Adipocyte (in vitro differentiated cells): Measurements from ENCODE around the gene RYR2.

Source experiments
- DNase-seq: peaks from one replicate; pipeline ENCODE4 v3.0.0-alpha.2; 2015; ENCODE audit warnings: low read depth
- H3K27me3 ChIP-seq: replicated peaks from 2 replicates; pipeline ENCODE4 v1.7.0; 2013; ENCODE audit warnings: mild to moderate bottlenecking, low read length, moderate library complexity; ENCODE audit not compliant: control insufficient read depth, insufficient read depth
- H3K36me3 ChIP-seq: 2 replicates; pipeline ENCODE4 v1.7.0; 2013; ENCODE audit warnings: low read length, mild to moderate bottlenecking, moderate library complexity; ENCODE audit not compliant: control insufficient read depth, insufficient read depth, severe bottlenecking
- H3K4me1 ChIP-seq: 2 replicates; pipeline ENCODE4 v1.7.0; 2013; ENCODE audit warnings: mild to moderate bottlenecking, low read length, moderate library complexity; ENCODE audit not compliant: control insufficient read depth, insufficient read depth
- H3K4me3 ChIP-seq: 2 replicates; pipeline ENCODE4 v1.7.0; 2013; ENCODE audit warnings: mild to moderate bottlenecking, low read length, moderate library complexity
- H3K9ac ChIP-seq: 2 replicates; pipeline ENCODE4 v1.7.0; 2013; ENCODE audit warnings: mild to moderate bottlenecking, low read length, moderate library complexity
- H3K9me3 ChIP-seq: 2 replicates; pipeline ENCODE4 v1.7.0; 2013; ENCODE audit warnings: mild to moderate bottlenecking, low read length, moderate library complexity; ENCODE audit not compliant: control insufficient read depth

The RYR2 gene

DNA sequence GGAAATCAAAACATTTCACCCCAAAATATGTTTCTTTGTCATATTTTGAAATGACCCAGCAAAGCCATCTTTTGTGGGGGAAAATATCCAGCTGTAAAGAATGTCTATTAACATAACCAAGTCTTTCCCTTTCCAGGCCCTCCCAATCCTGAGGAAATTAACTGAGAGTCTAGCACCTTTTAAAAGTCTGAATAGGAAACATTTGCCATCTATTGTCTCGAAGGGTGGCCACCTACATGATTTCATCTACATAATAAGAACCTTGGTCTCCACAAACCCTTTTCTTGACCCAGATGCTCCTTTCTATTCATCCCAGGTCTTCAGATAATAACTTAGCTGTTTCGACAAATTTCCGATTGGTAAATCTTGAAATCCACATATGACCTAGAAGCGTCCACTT, 32.4 kb upstream of the RYR2 start:
- H3K4me3 ChIP-seq: no peak overlapping the region
- DNase-seq: no peak

DNA sequence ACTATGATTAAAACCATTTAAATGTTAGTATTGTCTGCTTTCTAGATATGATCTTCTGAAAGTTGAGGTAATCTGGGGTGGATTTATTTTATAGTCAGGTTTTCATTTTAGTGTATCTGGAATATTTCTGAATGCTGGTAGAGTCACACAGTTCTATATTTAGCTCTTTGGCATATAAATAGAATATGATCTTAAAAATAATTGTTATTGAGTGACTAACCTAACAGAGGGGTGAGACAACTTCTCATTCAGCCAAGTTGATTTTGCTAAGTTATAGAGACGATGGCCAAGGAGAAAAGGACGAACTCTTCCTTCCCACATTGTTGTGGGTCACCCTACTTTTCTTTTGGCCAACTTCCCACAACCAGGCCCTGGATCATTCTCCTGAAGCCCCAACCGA, 30.6 kb upstream of the RYR2 start:
- H3K4me3 ChIP-seq: no peak overlapping the region
- no peaks in the 10 kb centered on the region for H3K27me3 ChIP-seq
- H3K36me3 ChIP-seq: no peaks in the 10 kb centered on the region
- no peak for DNase-seq
- no peaks in the 10 kb centered on the region for H3K4me1 ChIP-seq
- H3K9me3 ChIP-seq: no peaks in the 10 kb centered on the region
- H3K9ac ChIP-seq: no peak overlapping the region

More for the DNA sequence above, 32.4 kb upstream of the RYR2 start:
- Histone ChIP-seq H3K4me1 (no peaks in the 10 kb centered on the region), H3K9me3 (no peaks in the 10 kb centered on the region), H3K9ac (no peak overlapping the region), H3K27me3 (no peaks in the 10 kb centered on the region), H3K36me3 (no peaks in the 10 kb centered on the region)

- no peaks in the 10 kb centered on the region for H3K27me3 ChIP-seq
- H3K4me3 ChIP-seq: no peak overlapping the region
- H3K9ac ChIP-seq: no peak overlapping the region
- H3K36me3 ChIP-seq: no peaks in the 10 kb centered on the region
- DNase-seq: no peak
- no peaks in the 10 kb centered on the region for H3K4me1 ChIP-seq
- no peaks in the 10 kb centered on the region for H3K9me3 ChIP-seq
These were observed 29.6 kb upstream of the RYR2 start for GRCh38 chr1:237012361-237012760.

- Histone ChIP-seq H3K9ac (no peak overlapping the region), H3K4me1 (no peaks in the 10 kb centered on the region), H3K36me3 (no peaks in the 10 kb centered on the region), H3K9me3 (no peaks in the 10 kb centered on the region), H3K4me3 (no peak overlapping the region), H3K27me3 (no peaks in the 10 kb centered on the region)
- DNase-seq: no peak
These were observed 29.1 kb upstream of the RYR2 start for GRCh38 chr1:237012788-237013383.

GRCh38 chr1:237013608-237014007, 28.4 kb upstream of the RYR2 start:
- H3K9me3 ChIP-seq: no peaks in the 10 kb centered on the region
- no peak overlapping the region for H3K9ac ChIP-seq
- H3K4me3 ChIP-seq: no peak overlapping the region
- no peaks in the 10 kb centered on the region for H3K4me1 ChIP-seq
- H3K27me3 ChIP-seq: no peaks in the 10 kb centered on the region
- H3K36me3 ChIP-seq: no peaks in the 10 kb centered on the region
- DNase-seq: no peak

DNA sequence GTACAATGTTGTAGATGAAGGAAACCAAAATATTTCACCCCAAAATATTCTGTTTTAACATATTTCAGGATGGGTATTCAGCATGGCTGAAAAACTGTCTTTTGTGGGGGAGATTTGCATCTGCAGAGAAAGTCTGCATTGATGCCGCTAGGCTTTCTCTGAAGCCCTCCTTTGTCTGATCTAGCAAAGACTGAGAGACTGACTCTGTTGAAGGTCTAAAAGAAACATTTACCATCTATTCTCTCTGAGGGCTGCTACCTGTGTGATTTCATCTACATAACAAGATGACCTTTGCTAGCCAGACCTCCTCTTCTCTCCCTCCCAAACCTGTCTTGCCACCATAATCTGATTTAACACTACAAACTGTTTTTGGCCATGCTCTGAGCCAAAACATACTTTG, 25.4 kb upstream of the RYR2 start:
- no peaks in the 10 kb centered on the region for H3K4me1 ChIP-seq
- H3K9ac ChIP-seq: no peak overlapping the region
- DNase-seq: no peak
- no peak overlapping the region for H3K4me3 ChIP-seq
- H3K36me3 ChIP-seq: no peaks in the 10 kb centered on the region
- no peaks in the 10 kb centered on the region for H3K9me3 ChIP-seq
- no peaks in the 10 kb centered on the region for H3K27me3 ChIP-seq

GRCh38 chr1:237018896-237019295, 23.1 kb upstream of the RYR2 start:
- H3K4me3 ChIP-seq: no peak overlapping the region
- H3K27me3 ChIP-seq: no peaks in the 10 kb centered on the region
- no peak for DNase-seq
- no peaks in the 10 kb centered on the region for H3K9me3 ChIP-seq
- no peaks in the 10 kb centered on the region for H3K36me3 ChIP-seq
- H3K9ac ChIP-seq: no peak overlapping the region
- no peaks in the 10 kb centered on the region for H3K4me1 ChIP-seq

DNA sequence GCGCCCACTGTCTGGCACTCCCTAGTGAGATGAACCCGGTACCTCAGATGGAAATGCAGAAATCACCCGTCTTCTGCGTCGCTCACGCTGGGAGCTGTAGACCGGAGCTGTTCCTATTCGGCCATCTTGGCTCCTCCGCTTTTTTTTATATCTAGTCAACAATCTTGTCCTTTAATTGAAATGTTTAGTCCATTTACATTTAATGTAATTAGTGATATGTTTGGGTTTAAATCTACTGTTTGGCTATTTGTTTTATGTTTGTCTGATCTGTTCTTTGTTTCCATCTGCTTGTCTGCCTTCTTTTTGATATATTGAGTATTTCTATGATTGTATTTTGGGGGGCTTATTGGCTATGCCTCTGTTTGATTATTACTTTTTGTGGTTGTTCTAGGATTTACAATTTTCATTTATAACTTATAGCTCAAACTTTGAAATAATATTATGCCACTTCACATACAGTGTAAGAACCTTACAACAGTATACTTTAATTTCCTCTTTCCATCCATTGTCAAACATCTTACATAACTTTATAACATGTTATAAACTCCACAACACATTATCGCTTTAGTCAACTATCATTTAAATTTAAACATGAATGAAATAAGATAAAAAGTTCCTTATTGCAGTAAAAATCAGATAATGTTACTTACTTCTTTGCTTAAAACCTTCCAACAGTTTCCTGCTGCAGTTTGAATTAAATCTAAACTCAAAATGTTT, 16.5 kb upstream of the RYR2 start:
- no peak for DNase-seq

DNA sequence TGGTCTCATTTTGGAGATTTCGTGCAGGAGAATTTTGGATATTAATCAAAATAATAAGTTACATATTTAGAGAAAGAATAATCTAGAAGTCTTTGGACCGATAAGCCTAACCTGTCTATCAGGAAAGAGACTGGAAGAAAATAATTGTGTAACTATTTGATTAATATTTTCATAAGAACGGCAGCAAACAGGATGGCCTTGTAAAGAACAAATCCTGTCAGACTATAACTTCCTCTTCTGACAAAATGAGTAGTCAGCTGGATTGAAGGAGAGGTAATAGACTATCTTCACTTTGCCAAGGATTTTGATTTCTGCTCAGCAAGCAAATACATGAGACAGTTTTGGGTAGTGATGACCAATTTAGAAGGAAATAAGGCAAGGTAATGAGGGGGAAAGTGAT, 12.7 kb upstream of the RYR2 start:
- no peaks in the 10 kb centered on the region for H3K4me1 ChIP-seq
- H3K27me3 ChIP-seq: no peaks in the 10 kb centered on the region
- H3K4me3 ChIP-seq: no peak overlapping the region
- no peak for DNase-seq
- H3K9ac ChIP-seq: no peak overlapping the region
- no peaks in the 10 kb centered on the region for H3K36me3 ChIP-seq
- peaks cover 5% of the 10 kb centered on the region for H3K9me3 ChIP-seq

More for the DNA sequence above, 16.5 kb upstream of the RYR2 start:
- no peaks in the 10 kb centered on the region for H3K4me1 ChIP-seq
- no peaks in the 10 kb centered on the region for H3K27me3 ChIP-seq
- no peak overlapping the region for H3K9ac ChIP-seq
- H3K9me3 ChIP-seq: peaks cover 5% of the 10 kb centered on the region
- no peaks in the 10 kb centered on the region for H3K36me3 ChIP-seq
- H3K4me3 ChIP-seq: no peak overlapping the region

DNA sequence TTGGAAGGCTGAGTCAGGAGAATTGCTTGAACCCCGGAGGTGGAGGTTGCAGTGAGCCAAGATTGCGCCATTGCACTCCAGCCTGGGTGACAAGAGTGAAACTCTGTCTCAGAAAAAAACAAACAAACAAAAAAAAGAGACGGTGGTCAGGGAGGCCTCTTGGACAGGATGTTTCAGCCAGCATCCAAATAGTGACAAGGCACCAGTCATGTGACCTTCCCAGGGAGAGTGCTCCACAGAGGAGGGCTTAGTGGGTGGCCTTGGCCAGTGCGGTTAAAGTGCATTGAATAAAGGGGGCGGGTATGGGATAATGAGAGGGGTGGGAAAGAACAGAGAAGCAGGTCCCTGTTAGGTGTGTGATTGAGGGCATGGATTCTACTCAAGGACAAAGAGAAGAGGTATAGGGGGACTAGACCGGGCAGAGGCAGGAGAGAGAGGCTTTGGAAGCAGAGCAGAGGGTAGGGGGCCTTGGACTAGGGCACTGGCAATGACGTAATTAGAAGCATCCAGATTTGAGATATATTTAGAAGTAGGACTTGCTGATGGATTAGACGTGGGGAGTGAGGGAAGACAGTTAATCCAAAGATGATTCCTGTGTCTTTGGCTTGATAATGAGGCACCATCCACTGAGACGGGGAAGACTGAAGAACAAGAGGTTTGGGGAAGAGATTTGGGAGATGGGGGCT, 12.0 kb upstream of the RYR2 start:
- H3K27me3 ChIP-seq: no peaks in the 10 kb centered on the region
- DNase-seq: no peak
- H3K9me3 ChIP-seq: peaks cover 5% of the 10 kb centered on the region
- no peak overlapping the region for H3K4me3 ChIP-seq
- H3K36me3 ChIP-seq: no peaks in the 10 kb centered on the region
- no peaks in the 10 kb centered on the region for H3K4me1 ChIP-seq
- no peak overlapping the region for H3K9ac ChIP-seq

- no peak overlapping the region for H3K4me3 ChIP-seq
- DNase-seq: no peak
- no peaks in the 10 kb centered on the region for H3K27me3 ChIP-seq
- no peaks in the 10 kb centered on the region for H3K9me3 ChIP-seq
- H3K36me3 ChIP-seq: no peaks in the 10 kb centered on the region
- no peaks in the 10 kb centered on the region for H3K4me1 ChIP-seq
- no peak overlapping the region for H3K9ac ChIP-seq
These were observed 10.5 kb upstream of the RYR2 start for GRCh38 chr1:237031480-237031879.
